RPMI7951 (cell line): ENCODE measurements around the gene COL26A1. TPM values are rescaled to one million over a fixed set of nuclear protein-coding genes. Genes with fewer than 3 reads are reported as not detected.

Source experiments
- DNase-seq: peaks from one replicate; pipeline ENCODE4 v3.0.0-alpha.2; 2012; ENCODE audit warnings: low read depth
- total RNA-seq: library from RNA; depleted of rRNA; stranded (reverse); fragments of >200 nt; shearing (Covaris generic); gene quantifications from 2 replicates; pipeline ENCODE4 v1.2.3, GENCODE V29; 2014

The COL26A1 gene
- total RNA-seq, 1 experiment from 2014 or later: 0.60 TPM

DNA sequence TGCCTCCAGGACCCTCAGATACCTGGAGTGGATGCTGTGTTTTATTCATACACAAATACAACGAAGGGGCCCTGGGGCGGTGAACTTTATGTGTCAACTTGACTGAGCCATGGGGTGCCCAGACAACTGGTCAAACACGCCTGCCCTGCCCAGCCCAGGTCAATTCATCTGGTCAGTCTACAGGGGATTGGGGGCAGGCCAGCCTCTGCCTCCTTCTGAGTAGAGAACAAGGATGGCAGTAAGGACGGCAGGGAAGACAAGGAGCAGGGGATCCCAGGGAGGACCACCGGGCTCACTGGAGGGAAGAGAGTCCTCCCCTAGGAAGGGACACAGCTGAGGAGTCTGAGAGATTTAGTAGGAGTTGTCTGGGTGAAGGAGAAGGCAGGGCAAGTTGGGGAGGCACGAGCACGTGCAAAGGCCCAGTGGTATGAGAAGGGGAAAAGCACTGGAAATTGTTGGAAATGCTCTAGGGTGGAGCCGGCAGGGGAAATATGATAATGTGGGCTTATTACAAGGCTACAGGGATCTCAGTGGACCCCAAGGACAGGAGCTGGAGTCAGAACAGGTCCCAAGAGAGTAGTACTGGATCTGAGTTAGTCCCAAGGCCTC is 203.0 kb downstream of the COL26A1 start:
- DNase-seq: no peak

DNA sequence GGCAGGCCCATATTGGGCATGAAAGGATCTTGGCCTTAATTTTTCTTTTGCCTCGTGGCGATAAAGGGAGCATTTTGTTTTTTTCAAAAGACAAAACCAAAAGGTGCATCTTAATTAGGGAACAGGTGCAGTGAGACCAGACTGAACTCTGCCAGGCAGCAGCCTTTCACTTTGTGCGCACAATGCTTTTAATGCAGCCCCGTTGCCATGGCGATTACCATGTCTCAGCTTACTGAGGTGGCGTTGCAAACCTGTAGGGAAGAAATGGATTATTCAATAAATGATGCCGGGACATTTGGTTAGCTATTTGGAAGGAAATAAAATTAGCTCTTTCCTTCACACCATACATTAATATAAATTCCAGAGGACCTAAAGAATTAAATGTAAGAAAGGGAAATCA is 204.6 kb downstream of the COL26A1 start:
- DNase-seq: no peak

DNA sequence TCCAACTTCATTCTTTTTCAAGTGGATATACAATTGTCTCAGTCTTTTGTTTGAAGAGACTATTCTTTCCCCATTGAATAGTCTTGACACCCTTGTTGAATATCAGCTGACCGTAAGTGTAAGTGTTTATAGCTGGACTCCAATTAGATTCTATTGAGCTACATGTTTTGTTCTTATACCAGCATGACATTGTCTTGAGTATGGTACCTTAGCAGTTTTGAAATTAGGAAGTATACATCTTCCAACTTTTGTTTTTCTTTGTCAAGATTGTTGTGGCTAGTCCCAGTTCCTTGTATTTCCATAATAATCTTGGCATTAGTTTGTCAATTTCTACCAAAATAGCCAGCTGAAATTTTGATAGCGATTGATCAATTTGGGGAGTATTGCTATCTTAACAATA is 209.5 kb downstream of the COL26A1 start:
- DNase-seq: no peak

DNA sequence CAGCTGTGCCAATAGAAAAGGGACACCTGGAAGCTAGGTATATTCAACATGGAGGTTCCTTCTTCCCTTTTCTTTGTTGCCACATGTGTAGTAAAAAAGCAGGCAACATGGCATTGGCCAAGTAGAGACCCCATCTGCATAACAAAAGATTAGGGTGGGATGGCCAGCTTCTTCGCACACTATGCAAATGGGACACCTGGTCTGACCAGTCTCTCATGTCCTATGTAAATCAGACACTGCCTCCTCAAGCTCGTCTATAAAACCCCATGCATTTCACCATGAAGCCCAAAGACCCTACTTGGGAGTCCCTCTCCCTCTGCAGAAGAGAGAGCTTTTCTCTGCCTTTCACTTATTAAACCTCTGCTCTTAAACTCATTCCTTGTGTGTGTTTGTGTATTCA is 212.5 kb downstream of the COL26A1 start:
- no peak for DNase-seq

DNA sequence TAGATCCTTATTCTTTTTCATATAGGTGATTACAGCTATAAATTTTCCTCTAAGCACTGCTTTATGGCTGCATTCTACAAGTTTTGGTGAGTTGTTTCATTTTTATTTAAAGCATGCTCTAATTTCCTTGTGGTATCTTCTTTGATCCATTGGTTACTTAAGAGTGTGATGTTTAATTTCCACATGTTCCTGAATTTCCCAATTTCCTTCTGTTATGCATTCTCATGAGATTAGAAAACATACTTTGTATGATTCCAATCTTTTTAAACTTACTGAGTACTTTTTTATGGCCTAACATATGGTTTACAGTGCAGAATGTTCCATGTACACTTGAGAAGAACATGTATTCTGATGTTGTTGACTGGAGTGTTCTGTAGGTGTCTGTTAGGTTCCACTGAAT is 213.0 kb downstream of the COL26A1 start:
- no peak for DNase-seq

DNA sequence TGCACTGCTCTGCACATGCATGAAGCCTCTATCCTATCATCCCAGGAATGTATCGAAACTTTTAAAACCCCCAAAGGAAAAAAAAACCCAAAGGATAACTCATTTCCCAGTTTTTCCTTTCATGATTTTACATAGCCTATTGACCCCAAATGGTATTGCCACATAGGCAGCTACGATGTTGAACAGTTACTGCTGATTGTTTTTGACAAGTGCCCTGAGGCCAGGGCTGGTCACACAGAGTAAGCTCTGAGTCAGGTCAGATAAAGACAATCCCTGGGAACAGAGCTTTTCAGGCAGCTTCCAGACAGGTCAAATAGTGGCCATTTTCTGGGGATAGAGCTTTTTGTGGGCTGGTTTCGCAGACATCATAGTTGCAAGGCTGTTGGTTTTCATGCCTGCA is 214.3 kb downstream of the COL26A1 start:
- DNase-seq: peak; percentile 43

DNA sequence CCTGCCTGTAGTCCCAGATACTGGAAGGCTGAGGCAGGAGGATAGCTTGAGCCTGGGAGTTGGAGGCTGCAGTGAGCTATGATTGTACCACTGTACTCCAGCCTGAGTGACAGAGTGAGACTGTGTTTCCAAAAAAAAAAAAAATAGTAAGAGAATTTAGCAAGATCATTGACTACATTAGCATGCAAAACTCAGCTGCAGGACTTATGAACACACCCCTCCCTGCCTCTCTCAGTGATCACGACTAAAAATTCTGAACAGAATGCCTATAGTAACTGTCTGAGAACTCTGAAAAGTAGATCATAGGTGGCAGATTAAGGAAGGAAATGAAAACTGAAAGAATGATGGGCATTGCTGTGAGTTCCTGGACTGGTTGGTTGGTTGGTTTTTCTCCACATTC is 215.9 kb downstream of the COL26A1 start:
- no peak for DNase-seq

DNA sequence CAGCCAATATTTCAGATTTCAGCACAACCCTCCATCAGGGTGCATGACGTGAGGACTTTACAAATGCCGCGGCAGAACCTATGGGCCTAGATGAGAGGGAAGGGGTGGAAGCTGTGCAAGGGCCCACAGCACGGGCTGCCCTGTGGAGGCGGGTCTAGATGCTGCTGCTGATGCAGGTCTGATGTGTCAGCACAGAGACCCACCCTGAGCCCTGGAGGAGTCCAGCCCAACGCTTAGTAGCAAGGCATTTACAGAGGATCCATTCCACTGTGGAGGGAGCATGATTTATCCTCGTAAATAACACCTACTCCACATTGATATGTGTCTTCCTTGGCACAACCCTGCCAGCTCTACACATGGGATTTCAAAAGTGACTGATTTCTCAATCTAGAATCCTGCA is 217.9 kb downstream of the COL26A1 start:
- DNase-seq: no peak

DNA sequence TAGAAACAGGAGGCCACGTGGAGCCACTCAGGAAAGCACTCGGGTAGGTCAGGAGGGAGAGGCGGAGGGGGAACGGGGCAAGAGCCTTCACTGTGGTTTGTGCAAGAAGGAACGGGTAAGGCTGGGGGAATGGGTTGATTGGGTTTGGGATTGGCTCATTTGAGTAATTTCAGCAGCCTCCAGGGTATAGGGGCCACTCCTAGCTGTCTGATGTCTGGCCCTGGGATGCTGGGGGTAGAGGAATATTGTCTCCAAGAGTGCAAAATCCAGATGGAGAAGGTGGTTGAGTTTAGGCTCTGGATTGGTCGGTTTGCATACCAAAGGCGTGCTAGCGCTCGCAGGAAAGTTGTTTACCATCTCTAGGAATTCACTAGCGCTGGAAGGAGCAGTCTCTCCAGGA is 219.2 kb downstream of the COL26A1 start:
- no peak for DNase-seq

DNA sequence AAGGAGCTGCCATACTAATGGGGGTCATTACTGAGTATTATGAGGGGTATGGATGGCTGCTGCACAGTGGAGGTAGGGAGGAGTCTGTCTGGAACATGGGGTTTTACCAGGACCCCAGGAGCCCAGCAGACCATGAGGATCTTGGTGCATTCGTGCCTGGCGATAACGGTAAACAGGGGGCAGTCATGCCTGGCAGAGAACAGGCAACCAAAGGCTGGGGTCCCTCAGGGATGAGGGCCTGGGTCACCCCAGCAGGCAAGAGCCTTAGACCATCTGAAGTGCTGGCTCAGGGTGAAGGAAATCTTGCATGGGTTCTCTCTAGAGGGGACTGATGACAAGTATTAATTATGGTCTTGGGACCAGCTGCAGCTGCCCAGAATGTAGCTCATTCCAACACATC is 220.3 kb downstream of the COL26A1 start:
- DNase-seq: no peak

DNA sequence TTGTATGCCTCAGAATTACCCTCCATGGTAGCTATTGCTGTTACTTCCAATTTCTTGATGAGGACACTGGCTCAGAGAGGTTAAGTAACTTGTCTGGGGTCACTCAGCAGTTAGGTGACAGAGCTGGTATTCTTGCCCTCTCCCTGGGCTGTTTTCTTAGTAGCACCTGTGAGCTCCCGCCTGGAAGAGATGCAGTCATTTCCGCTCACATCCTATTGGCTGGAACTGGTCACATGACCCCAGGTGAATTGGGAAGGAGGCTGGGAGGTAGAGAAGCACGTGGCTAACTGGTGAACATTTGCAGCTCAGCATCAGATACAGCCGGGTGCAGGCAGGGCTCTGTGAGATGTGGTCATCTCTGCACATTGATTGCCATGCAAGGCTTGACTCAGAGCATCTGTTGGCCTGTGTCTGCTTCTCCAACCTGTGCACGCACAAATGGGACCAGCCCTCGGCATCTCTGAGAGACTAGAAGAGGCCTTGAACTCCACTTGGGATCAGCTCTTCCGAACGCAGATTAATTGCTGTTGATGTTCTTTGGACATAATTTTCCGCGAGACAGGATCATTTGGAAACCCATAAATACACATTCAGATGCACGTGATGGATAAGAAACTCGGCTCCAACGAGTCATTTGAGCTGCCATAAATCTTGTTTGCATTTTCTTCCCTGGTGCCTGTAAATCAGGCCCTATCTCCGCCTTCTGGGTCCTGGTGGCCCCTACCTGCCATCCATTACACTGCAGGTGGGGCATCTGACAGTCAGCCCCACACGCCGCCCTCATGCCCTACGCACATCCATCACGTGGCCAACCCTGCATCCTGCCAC is 223.6 kb downstream of the COL26A1 start:
- no peak for DNase-seq

DNA sequence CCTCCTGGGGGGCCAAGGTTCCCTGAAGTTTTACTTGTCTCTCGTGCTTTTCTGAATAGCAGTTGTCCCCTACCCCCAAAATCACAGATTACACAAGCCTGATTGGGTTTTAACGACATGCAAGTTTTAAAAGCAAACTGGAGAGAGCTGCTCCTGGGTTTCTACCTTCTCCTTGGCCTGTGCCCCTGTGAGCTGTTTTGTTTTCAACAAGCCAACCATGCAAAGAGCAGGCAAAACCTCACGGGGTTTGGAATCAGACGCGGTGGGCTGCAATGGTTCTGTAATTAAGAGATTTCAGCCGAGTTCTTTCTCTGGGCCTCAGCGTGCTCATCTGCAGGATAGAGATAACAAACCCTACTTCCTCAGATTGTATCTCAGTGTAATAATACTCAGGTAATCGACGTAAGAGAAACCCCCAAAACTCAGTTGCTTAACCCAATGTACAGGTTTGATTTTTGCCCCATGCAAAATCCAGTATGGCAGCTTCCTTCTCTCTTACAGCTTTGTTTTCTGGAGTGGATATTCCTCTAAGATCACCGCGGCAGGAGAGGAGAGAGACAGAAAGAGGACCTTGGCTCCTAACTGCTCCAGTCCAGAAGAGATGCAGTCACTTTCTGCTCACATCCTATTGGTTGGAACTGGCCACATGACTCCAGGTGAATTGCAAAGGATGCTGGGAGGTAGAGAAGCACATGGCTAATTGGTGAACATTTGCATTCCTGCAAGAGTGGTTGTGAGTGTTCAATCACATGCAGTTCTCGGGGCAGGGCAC is 224.4 kb downstream of the COL26A1 start:
- no peak for DNase-seq

DNA sequence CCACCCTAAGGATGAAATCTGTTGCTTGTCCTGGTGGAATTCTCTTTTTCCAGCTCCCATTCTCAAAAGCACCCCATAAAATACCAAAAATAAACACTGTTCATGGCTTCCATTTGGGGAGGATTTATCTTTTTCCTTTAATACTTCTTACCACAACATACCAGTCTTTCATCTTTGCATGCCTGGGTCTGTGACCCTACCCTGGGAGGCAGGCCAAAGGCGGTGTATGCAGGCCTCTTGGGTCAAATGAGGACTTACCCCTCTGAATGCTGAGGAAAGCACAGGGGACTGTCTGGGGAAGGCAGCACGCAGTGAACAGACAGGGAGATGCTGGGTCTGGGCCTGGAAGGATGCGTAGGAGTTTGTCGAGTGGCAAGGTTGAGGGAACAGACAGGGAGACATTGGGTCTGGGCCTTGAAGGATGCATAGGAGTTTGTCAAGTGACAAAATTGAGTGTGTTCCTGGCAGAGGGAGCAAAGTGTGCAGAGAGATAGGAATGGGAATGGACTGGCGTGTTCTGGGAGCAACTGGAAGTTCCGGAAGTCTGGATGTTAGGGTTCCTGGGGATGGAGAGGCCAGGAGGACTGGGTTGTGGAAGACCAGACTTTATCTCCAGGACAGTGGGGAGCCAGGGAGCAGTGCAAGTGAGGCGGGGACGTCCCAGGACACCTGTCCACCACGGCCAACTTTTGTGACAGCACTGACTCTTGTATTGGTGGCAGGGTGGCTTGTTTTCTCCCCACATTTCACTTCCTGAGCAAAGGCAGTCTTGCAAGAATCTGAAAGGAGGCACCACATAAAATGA is 225.7 kb downstream of the COL26A1 start:
- no peak for DNase-seq

DNA sequence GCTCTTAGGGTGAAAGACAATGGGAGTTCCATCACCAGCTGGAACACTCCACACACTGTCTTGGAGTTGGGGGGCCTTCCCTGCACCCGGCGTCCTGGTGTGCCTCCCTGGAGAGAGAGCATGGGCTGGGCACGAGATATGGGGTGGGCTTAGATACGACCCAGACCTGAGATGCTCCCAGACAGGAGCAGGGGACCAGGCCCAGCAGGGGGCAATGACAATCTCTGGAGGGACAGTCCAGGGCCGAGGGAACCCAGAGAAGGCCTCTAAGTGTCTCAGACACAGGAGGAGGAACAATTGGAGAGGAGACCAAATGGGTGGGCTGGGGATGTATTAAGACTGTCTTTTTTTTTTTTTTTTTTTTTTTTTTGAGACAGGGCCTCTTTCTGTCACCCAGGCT is 226.4 kb downstream of the COL26A1 start:
- no peak for DNase-seq

DNA sequence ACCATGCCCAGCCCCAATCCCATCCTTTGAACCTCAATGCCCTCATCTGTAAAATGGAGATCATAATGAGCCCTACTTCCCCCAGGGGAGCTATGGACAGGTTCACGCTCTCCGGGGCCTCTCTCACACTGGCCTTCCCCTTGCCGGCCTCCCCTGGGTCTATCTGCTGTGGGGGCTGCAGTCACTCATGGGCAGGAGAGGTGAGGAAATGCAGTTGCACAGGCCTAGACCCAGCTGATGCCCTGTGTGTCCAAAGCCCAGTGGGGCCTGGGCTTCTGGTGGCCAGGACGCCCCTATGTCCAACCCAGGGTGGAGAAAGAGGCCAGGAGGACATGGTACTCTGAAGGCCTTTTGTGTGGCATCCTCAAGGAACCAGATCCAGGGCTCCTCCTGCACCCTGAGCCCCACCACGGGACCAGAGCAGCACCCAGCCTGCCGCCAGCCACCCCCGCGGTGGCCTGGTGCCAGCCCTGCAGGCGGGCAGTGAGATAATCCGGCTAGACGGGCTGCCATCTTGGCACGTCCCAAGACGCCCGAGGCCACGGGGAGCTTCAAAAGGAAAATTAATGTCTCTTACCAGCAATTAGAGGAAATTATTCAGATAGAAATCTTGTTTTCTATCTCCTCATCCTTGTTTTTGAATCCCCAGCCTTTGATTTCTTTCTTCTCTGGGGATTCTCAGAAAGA is 227.4 kb downstream of the COL26A1 start:
- DNase-seq: peak; percentile 17

DNA sequence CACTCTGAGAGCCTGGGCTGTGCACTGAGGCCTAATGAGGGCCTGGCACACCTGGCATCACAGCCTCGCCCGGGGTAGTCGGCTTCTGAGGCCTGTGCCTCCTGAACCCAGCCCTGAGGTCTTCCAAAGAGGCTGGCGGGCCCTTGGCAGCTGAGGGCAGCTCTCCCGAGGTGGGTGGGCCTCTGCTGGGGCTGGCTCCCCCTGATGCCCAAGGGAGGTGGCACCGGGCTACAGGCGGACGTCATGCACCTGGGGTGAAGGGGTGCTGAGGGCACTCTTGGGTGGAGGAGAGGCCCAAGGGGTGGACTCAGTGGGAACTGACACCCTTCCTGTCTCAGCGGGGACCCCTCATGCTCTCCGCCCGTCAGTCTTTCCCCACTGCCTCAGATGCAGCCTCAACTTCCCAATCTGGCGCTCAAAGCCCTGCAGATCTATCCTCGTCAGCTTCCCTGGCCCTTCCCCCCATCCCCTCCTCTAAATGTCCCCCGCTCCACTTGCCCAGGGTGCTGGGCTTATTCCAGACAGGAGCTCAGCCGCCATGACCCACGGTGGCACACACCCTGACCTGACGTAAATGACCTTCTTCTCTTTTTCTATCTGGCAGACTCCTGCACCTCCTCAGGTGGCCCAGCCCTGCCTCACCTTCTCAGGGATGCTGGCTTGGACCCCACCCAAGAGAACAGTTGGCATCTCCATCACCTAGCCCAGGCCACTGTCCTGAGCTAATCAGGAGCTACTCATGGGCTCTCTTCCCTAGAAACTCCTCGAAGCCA is 228.2 kb downstream of the COL26A1 start:
- no peak for DNase-seq

DNA sequence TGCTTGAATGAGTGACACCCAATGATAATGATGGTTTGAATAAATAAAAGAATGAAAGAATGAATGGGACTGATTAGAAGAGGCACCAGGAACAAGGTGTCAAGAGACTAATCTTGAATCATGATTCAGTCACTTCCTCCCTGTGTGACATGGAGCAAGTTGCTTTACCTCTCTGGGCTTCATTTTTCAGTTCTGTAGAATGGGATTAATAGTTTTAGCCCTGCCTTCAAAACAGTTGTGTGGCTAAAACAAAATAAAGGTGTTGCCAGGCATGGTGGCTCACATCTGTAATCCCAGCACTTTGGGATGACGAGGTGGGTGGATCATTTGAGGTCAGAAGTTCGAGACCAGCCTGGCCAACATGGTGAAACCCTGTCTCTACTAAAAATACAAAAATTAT is 228.8 kb downstream of the COL26A1 start:
- no peak for DNase-seq

DNA sequence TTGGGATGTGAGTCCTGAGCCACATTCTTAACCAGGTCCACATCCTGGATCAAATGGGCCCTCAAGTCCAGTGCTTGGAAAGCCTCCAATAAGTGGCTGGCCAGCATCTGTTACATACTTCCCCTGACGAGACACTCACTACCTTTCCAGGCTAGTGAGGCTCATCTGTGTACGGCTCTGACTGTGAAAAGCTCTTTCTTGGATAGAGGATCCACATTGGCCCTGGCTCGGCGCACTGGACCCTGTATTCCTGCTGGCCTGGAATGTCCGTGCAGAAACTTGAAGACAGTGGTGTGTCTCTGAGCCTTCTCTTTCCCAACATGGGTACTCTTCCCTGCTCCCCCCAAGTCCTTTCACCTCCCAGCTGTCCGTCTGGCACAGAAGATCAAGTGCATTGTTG is 230.9 kb downstream of the COL26A1 start:
- DNase-seq: no peak

DNA sequence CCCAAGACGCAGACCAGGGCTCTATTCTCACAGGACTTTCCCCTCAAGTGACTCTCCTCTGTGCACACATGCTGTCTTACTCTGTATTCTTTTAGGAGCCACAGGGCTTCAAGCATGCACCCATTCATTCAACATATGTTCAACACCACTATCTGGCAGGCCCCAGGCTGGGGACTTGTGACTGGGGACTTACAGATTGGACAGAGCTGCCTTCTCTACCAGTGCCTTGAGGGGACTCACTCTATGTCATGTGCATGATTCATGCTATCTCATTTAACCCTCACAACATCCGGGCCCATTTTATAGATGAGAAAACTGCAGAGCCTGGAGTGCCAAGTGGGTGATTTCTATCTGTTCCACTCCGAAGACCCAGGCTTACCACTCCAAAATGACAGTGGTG is 232.1 kb downstream of the COL26A1 start:
- peak; percentile 17 for DNase-seq

DNA sequence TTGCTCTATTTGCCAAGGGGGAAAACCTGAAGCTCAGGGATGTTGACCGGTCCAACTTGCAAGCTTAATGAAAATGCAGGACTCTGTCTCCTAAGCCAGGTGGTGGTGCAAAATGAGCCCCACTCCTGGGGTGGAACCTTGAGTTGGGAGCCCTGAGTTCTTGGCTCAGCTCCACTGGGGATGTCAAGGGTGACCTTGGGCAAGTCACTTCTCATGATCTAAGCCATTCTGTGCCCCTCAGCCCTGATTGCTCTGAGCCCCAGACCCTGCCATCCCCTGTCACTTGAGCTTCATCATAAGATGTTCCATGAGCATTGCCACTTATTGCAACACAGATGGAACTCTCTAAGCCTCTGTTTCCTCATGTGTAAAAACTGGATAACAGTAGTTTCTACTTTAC is 232.6 kb downstream of the COL26A1 start:
- DNase-seq: no peak
